ENCODE measurements around the gene SIM2.
"Not testable (repeated sequence)": the region's sequence is repeated elsewhere in the genome, so short reads cannot be mapped to it uniquely, and the experiment has no call there.

Gene SIM2, protein sequence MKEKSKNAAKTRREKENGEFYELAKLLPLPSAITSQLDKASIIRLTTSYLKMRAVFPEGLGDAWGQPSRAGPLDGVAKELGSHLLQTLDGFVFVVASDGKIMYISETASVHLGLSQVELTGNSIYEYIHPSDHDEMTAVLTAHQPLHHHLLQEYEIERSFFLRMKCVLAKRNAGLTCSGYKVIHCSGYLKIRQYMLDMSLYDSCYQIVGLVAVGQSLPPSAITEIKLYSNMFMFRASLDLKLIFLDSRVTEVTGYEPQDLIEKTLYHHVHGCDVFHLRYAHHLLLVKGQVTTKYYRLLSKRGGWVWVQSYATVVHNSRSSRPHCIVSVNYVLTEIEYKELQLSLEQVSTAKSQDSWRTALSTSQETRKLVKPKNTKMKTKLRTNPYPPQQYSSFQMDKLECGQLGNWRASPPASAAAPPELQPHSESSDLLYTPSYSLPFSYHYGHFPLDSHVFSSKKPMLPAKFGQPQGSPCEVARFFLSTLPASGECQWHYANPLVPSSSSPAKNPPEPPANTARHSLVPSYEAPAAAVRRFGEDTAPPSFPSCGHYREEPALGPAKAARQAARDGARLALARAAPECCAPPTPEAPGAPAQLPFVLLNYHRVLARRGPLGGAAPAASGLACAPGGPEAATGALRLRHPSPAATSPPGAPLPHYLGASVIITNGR

DNA sequence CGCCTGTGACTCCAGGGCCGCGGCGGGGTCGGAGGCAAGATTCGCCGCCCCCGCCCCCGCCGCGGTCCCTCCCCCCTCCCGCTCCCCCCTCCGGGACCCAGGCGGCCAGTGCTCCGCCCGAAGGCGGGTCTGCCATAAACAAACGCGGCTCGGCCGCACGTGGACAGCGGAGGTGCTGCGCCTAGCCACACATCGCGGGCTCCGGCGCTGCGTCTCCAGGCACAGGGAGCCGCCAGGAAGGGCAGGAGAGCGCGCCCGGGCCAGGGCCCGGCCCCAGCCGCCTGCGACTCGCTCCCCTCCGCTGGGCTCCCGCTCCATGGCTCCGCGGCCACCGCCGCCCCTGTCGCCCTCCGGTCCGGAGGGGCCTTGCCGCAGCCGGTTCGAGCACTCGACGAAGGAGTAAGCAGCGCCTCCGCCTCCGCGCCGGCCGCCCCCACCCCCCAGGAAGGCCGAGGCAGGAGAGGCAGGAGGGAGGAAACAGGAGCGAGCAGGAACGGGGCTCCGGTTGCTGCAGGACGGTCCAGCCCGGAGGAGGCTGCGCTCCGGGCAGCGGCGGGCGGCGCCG, at the start of gene SIM2:
SIM2 (plus strand) TSS at position 135 of the 565 bp plus-strand sequence. CDS start 632 bp downstream, outside the sequence.
- DNase-seq (ENCODE audit: low read depth), result no peak

DNA sequence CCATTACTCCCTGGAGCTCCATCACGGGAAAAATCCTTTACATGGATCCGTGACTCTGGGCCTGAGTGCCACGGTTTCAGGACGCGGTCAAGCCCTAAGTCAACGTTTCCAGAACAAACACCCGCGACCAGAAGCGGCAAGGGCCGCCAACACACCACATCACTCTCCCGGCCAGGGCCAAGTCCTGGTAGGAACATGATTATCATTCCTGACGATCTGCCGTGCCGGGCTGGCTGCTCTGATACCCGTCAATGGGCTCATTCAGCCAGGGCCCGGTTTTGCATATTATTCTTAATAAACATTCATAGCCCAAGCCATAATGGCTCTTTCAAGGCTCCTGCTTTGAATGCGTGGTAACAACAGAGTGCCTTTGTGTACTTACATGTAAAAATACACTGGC, 44.6 kb upstream of the SIM2 start:
- no peak for DNase-seq (ENCODE audit: low read depth)

DNA sequence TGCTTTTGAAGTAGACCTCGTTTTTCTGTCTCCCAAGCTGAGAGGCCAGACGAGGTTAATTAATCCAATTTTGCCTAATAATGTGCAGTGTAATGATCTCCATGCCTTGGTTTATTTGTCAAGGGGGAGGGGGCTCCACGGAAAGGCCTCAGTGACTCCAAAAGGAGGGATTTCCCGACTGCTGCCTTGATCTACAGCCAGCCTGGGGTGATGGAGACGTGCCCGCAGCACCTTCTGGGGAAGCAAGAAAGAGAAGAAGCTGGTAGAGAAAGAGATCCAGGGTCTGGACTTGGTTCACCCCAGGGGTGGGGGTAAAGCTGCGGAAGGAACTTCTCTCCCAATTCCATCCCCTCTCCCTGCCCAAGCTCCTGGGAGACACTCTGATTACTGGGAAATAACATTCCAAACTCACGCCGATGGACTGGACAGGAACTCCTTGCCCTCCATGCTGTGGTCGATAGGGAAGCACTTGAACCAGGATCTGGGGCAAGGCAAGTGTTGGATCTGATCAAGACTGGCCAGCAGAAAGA, 44.1 kb upstream of the SIM2 start:
- no peak for DNase-seq (ENCODE audit: low read depth)

DNA sequence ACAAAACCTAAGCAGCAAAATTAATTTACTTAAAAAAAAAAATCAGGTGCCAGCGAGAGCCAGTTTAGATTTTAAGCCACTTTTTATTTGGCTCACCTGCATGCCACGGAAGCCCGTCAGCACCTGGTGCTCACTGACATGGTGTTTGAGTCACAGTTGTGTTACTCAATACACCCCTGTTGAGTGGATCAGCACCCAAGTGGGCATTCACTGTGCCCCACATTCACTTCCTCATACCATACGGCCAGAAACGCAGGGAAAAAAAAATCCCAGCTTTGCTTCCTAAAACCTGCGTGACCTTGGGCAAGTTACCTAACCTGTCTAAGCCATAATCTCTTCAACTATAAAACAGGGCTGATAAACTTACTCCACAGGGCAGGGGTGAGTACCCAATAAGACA, 42.8 kb upstream of the SIM2 start:
- DNase-seq (ENCODE audit: low read depth), result no peak

DNA sequence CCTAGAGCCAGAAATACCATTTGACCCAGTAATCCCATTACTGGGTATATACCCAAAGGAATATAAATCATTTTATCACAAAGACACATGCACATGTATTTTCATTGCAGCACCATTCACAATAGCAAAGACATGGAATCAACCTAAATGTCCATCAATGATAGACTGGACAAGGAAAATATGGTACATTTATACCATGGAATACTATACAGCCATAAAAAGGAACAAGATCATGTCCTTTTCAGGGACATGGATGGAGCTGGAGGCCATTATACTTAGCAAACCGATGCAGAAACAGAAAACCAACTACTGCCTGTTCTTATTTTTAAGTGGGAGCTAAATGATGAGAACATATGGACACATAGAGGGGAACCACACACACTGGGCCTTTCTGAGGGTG, 41.6 kb upstream of the SIM2 start:
- not testable (repeated sequence) for DNase-seq (ENCODE audit: low read depth)

DNA sequence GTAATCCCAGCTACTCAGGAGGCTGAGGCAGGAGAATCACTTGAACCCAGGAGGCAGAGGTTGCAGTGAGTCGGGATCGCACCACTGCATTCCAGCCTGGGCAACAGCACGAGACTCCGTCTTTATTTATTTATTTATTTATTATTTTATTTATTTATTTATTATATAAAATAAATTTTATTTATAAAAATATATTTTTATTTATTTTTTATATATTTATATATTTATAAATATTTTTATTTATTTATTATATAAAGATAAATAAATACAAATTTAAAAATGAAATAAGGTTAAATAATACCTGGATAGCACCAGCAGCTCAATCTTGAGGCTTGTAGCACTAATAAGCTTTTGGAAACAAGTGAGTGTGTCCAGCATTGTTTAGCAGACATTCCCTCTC, 40.9 kb upstream of the SIM2 start:
- no peak for DNase-seq (ENCODE audit: low read depth)

DNA sequence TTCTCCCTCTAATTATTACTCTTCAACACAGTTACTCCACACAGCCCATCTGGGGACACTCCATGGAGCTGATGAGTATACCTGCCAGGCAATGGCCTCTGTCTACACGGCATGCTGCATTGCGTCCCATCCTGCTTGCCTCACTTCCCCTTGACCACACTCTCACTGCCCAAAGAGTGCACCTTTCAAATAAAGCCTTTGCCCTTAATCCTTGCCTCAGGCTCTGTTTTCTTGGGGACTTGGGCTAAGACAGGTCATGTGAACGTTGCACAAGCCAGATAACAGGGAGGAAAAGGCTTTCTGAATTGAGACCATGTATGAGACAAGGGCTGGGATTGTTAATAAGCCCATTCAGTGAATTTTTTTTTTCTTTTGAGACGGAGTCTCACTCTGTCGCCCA, 40.0 kb upstream of the SIM2 start:
- no peak for DNase-seq (ENCODE audit: low read depth)

DNA sequence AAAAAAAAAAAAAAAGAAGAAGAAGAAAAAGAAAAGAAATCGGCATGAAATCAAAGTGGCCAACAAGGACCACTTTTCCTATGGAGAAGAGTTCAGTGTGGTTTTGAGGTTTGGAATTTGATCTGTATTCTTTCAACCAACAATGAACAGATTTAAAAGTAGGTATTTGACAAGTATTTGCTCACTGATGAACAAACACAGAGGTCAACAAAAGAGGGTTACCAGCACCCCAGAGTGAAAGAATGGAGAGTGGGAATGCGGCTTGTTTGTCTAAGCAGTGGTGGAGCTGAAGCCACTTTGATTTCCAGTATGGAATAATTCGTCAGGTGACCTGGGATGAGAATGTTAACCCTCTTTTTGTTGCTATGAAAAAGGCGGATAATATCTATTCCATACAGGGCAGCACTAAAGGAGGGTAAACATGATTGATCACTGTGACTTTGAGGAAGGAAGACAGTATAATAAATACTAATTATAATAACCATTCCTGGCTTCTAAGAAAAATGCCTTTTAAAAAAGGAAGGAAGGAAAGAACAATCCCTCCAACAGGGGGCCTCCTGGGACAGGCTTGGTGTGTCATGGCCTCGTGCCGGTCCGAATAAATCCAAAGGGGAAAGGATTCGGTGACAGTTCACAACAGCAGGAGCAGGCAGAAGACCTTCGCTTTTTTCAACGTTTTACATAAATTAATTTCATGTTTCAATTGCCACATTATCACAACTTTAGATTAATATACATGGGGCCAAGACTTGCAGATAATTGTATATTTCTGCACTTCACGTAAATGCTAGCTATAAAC, 37.2 kb upstream of the SIM2 start:
- peak; percentile 40 for DNase-seq (ENCODE audit: low read depth)

DNA sequence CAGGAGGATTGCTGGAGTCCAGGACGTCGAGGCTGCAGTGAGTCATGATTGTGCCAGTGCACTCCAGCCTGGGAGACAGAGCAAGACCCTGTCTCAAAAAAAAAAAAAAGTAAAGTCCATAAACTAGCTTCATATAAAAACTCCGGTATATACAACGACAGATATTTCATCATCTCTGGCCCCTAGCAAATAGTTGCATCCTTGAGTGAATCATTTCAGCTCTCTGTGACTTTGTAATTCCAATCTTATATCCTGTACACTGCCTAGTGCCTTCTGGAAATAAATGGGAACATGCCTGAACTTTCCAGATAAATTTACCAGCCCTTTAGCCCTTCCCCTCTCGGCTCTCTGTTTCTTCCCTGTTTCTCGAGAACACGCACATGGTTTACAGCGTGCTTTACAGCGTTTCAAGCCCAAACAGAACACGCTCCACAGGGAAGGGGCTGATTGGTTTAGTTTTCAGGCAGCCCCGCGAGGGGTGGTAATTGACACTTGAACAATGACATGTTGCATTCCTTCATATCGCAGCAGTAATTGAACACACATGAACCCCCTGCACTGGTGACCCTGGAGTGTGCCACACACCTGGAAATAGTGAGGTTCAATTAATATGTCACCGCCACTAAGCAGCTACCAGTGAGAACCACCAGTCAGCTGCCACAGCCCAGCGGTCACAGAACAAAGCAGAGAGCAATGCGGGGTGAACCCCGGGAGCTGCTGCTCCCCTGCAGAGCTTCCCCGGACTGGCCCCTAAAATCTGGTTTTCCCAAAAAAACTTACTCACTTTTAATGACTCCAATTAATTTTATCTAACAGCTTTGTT, 35.7 kb upstream of the SIM2 start:
- DNase-seq (ENCODE audit: low read depth), result peak; percentile 16

DNA sequence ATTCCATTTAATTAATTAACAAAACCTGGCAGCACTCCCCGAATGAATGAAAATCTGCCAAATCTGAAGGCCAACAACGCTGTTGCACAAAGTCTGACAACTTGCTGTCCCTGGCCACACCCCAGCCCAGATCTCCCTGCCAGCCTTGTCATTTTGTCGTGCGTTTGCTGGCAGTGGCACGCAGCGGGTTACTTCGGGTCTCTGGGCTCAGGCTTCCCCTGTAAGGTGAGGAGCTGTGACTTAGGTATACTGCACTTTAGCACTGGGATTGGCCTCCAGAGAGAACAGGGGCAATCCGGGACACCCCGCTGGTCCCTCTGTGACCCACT, 34.3 kb upstream of the SIM2 start:
- no peak for DNase-seq (ENCODE audit: low read depth)

DNA sequence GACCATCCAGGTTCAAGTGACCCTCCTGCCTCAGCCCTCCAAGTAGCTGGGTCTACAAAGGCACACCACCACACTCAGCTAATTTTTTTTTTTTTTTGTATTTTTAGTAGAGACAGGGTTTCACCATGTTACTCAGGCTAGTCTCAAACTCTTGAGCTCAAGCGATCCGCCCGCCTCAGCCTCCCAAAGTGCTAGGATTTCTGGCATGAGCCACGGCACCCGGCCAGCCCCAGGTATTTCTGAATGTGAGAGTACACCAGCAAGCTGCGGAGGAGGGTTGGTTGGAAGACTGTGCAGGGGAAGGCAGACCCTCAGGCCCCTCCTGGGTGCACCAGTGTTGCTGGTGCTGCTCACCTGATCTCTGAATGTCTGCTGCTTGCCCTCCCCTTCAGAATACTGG, 33.1 kb upstream of the SIM2 start:
- DNase-seq (ENCODE audit: low read depth), result no peak

DNA sequence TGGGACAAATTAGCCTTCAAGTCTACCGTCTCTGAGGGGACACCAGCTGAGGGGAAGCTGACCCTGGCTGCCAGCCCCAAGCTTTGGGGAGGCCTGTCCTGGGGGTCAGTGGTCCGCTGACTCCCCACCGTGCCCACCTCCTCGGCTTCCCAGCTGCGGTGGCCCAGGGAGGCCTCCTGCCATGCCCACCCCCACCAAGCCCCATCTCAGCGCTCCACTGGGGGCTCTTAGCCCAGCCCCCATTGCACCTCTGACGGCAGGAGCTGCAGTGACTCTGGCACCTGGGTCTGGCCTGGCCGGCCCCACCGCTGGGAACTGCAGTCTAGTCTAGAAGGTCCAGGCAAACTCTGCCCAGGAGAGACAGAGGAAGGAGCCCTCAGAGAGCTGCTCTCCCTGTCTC, 30.2 kb upstream of the SIM2 start:
- no peak for DNase-seq (ENCODE audit: low read depth)

DNA sequence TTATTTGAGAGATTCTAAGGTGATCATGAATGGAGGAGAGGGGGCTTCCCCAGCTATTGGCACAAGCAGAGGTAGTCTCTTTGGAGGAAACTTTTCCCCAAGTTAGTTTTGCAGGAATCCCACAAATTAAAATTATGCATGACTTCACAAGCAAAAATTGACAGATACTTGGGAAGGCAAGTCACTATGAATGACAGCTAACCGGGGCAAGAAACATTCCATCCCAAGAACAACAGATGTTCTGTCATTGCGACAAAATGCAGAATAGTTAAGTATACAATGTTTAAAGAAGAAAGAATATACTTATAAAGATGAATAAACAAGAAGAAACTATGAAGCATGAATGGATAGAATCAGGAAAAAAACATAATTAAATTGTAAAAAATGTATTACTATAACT, 27.1 kb upstream of the SIM2 start:
- DNase-seq (ENCODE audit: low read depth), result no peak

DNA sequence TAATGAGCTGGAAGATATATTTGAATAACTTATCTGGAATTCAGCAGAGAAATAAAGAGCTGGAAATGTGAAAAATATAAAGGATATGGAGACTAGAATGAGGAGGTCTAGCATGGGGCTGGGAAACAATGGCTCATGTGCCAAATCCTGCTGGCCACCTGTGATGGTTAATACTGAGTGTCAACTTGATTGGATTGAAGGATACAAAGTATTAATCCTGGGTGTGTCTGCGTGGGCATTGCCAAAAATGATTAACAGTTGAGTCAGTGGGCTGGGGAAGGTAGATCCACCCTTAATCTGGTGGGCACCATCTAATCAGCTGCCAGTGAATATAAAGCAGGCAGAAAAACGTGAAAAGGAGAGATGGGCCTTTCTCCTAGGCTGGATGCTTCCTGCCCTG, 26.6 kb upstream of the SIM2 start:
- DNase-seq (ENCODE audit: low read depth), result not testable (repeated sequence)

DNA sequence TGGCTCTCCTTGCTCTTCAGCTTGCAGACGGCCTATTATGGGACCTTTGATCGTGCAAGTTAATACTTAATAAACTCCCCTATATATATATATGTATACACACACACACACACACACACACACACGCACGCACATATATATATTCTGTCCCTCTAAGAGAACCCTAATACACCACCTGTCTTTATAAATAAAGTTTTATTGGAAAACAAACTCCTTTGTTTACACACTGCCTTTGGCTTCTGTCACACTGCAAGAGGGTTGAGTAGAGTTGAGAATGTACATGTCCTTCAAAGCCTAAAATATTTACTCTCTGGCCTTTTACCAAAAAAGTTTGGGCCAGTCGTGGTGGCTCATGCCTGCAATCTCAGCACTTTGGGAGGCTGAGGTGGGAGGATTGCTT, 26.2 kb upstream of the SIM2 start:
- DNase-seq (ENCODE audit: low read depth), result no peak

DNA sequence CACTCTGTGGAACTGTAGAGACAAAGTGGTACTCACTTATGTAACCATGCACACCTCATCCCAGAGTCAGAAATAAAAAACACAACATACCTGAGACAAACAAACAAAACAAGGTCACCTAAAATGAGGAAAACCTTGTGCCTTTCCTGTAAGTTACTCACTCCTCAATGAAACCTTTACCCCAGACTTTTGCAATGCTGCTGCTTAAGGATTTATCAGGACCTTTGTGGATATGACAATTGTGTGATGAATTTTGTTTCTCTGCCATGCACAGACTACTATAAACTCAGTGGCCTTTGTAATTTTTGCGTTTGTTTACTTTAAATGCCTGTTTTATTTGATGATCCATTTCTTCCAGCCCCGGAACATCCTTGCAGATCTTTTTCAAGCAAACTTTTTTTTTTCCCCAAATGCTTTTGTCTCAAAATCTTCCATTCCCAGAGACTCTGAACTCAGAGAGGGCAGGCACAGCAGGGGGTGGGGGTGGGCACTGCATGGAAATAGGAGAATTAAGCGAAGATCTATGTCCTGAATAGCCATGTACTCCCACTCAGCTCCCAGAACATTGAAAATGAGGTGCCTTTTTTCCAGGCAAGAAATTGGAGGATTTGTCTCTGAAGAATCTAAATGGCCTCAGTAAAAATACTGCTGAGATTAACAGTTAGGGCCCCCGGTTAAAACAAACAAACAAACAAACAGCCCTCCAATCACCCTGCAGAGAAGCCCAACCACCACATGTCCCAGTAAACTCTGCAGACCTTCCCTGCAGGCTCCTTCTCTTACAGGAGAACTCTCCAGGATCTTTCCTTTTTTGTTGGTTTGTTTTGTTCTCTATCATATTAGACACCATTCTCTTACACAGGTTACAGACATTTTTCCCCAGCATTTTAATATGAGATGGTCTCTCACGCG, 22.6 kb upstream of the SIM2 start:
- DNase-seq (ENCODE audit: low read depth), result no peak

DNA sequence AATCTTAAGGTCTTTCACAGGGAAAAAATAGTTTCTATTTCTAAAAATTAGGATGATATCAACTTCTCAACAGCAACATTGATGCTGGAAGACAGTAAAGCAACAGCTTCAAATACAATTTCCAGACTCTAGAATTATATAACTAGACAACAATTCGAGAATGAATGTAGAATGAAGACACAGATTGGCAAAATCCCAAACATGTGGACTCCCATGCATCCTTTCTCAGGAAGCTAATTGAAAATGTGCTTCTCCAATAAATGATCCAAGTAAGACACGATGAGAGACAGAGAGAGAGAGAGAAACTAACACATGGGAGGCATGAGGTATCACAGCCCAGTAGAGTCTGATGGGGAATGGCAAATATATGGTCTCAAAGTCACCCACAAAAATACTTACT, 21.5 kb upstream of the SIM2 start:
- DNase-seq (ENCODE audit: low read depth), result no peak

DNA sequence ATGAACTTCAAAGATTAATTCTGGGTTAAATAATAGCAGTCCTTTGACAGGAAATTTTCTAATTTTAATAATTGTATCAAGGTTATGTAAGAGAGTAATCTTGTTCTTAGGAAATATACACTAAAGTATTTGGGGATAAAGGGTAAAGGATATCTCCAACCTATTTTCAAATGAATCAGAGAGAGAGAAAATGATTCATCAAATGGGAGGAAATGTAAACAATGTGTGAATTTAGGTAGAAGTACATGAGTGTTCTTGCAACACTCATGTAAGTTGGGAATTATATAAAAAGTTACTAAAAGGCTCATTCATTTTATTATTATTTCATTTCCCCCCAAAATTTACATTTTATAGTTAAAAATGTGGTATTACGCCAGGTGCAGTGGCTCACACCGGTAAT, 20.4 kb upstream of the SIM2 start:
- DNase-seq (ENCODE audit: low read depth), result no peak

DNA sequence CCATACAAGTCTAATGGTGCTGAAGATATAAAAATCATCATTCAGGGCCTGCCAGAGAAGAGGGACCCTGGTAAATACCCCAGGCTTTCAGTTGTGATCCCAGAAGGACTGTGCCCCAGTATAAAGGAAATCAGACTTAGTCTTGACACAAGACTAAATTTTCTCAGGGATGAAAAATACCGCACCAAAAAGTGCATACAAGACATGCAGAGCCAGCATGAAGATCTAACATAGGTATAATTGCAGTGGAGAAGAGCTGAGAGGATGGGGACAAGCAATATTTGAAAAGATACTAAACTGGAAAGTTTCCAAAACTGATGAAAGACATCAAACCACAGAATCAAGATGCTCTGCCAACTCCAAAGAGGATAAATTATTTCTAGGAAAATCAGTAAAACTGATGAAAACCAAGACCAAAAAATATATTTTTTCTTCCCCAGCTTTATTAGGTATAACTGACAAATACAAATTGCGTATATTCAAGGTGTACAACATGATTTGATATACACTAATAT, 17.7 kb upstream of the SIM2 start:
- no peak for DNase-seq (ENCODE audit: low read depth)
